GM12874 (cell line): ENCODE results near the gene ZNF768.

Experiments
- CTCF ChIP-seq: IDR thresholded peaks from 2 replicates; pipeline ENCODE4 v1.5.1; 2011; ENCODE audit warnings: low read depth, mild to moderate bottlenecking, control low read depth, low read length, moderate library complexity; ENCODE audit not compliant: insufficient read depth

Gene ZNF768

DNA sequence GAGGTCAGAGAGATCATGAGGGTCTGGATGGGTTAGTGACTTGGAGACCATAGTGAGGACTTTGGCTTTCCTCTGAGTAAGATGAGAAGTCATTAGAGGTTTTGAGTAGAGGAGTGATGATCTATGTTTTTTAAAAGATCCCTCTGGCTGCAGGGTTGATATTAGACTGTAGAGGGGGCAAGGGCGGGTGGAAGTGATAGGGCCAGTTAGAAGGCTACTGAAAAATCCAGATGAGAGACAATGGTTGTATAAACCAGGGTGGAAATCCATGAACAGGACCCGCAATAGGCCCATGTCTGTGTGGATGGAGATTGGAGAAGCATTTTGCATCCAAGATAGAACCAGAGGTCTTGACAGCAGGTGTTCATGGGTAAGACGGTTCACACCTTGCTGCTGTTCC is 44.0 kb downstream of the ZNF768 start:
- TF ChIP-seq CTCF = no peak

DNA sequence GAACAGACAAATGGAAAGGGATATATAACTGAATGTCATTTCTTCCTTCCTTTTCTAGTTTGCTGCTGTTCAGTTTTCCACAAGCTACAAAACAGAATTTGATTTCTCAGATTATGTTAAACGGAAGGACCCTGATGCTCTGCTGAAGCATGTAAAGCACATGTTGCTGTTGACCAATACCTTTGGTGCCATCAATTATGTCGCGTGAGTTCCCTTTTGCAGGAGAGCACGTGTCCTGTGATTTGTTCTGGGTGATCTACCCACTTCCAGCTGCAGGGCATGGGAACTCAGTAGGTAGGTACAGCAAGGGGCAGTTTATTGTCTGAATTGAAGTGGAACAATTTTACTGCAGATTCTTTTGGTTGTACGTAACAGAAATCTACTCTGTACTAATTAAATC is 45.0 kb downstream of the ZNF768 start:
- TF ChIP-seq CTCF = no peak

GRCh38 chr16:30478766-30479478 is 47.4 kb downstream of the ZNF768 start:
- TF ChIP-seq CTCF = no peak

- no peak for TF ChIP-seq CTCF
Measured at GRCh38 chr16:30476991-30477390, 49.4 kb downstream of the ZNF768 start.

DNA sequence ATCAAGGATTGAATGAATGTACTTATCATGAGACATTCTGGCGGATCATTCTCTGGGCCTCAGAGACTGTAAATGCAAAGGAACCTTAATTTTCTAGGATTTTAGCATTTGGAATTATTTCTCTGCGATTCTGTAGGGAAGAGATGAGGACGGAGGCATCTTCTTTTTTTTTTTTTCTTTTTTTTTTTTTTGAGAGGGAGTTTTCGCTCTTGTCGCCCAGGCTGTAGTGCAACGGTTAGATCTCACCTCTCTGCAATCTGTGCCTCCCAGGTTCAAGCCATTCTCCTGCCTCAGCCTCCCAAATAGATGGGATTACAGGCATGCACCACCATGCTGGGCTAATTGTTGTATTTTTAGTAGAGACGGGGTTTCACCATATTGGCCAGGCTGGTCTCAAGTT is 51.7 kb downstream of the ZNF768 start:
- no peak for TF ChIP-seq CTCF

- TF ChIP-seq CTCF = no peak
Measured at GRCh38 chr16:30474074-30474452, 52.3 kb downstream of the ZNF768 start.
